CD14-positive monocyte (primary cell): Measurements from ENCODE around the gene FOXJ3. TPM values are rescaled to one million over a fixed set of nuclear protein-coding genes. Genes with fewer than 3 reads are reported as not detected.

ENCODE experiments used
- DNase-seq, 3 donors: peaks; one replicate each; pipeline ENCODE4 v3.0.0-alpha.2; 2011 to 2022
- H2AFZ ChIP-seq: 2 replicates; pipeline ENCODE4 v1.6.0; 2012; ENCODE audit warnings: mild to moderate bottlenecking, low read depth, low read length, inconsistent platforms; ENCODE audit not compliant: insufficient read depth, poor library complexity, severe bottlenecking
- H3K27ac ChIP-seq, 2 donors: 1 replicate in 1 of 2; 2 replicates in 1 of 2; pipeline ENCODE4 v1.5.1; 2012 to 2013; ENCODE audit warnings: low read length in 2 of 2, control low read depth in 1 of 2, inconsistent platforms in 1 of 2, low read depth in 1 of 2, mild to moderate bottlenecking in 1 of 2
- H3K27me3 ChIP-seq, 2 donors: one replicate each; pipeline versions ENCODE4 v1.6.0 to v1.6.1; 2011 to 2013; ENCODE audit warnings: low read length in 2 of 2; ENCODE audit not compliant: control insufficient read depth in 2 of 2, insufficient read depth in 2 of 2
- H3K36me3 ChIP-seq, 2 donors: replicated peaks in 1 of 2; 1 replicate in 1 of 2; 2 replicates in 1 of 2; pipeline versions ENCODE4 v1.5.1 to v1.6.1; 2012 to 2013; ENCODE audit warnings: low read length in 2 of 2, control low read depth in 1 of 2, inconsistent platforms in 1 of 2, mild to moderate bottlenecking in 1 of 2; ENCODE audit not compliant: insufficient read depth in 2 of 2, control insufficient read depth in 1 of 2
- H3K4me1 ChIP-seq, 2 donors: 1 replicate in 1 of 2; 2 replicates in 1 of 2; pipeline versions ENCODE4 v1.5.1 to v1.6.1; 2012 to 2013; ENCODE audit warnings: low read length in 2 of 2, control low read depth in 1 of 2, inconsistent platforms in 1 of 2, mild to moderate bottlenecking in 1 of 2, moderate library complexity in 1 of 2; ENCODE audit not compliant: insufficient read depth in 2 of 2, control insufficient read depth in 1 of 2
- H3K4me2 ChIP-seq: replicated peaks from 2 replicates; pipeline ENCODE3; 2012; ENCODE audit warnings: low read length, moderate library complexity, mild to moderate bottlenecking; ENCODE audit not compliant: poor library complexity, severe bottlenecking; ENCODE audit errors: extremely low read depth
- H3K4me3 ChIP-seq, 3 experiments: fragments of 200-600 bp in 1 of 3; sonication (generic) in 1 of 3; replicated peaks in 1 of 3; 1 replicate in 2 of 3; 2 replicates in 1 of 3; pipeline ENCODE4 v1.5.1; 2011 to 2013; ENCODE audit warnings: low read length in 3 of 3, mild to moderate bottlenecking in 3 of 3, control low read depth in 2 of 3, low read depth in 2 of 3, inconsistent platforms in 1 of 3, moderate library complexity in 1 of 3
- H3K79me2 ChIP-seq: 2 replicates; pipeline ENCODE4 v1.6.0; 2012; ENCODE audit warnings: mild to moderate bottlenecking, control low read depth, inconsistent platforms, low read length, moderate library complexity; ENCODE audit not compliant: insufficient read depth
- H3K9ac ChIP-seq: 2 replicates; pipeline ENCODE4 v1.6.0; 2017; ENCODE audit warnings: low read length, mild to moderate bottlenecking; ENCODE audit not compliant: insufficient read depth, poor library complexity, severe bottlenecking
- H3K9me3 ChIP-seq, 2 donors: replicated peaks in 1 of 2; 1 replicate in 1 of 2; 2 replicates in 1 of 2; pipeline versions ENCODE4 v1.5.1 to v1.6.1; 2012 to 2013; ENCODE audit warnings: low read length in 2 of 2, control low read depth in 1 of 2; ENCODE audit not compliant: control insufficient read depth in 1 of 2, insufficient read depth in 1 of 2
- H4K20me1 ChIP-seq: 2 replicates; pipeline ENCODE4 v1.6.0; 2012; ENCODE audit warnings: mild to moderate bottlenecking, low read length, control low read depth, moderate library complexity; ENCODE audit not compliant: insufficient read depth
- H3K27ac Mint-ChIP-seq, 7 donors: one replicate each; pipeline ENCODE4 v1.8.0; 2020; ENCODE audit warnings: mild to moderate bottlenecking in 7 of 7, mixed read lengths in 7 of 7, moderate library complexity in 6 of 7, inconsistent platforms in 2 of 7
- H3K27me3 Mint-ChIP-seq, 3 donors: one replicate each; pipeline ENCODE4 v1.8.0; 2021 to 2022; ENCODE audit warnings: low read depth in 3 of 3, mild to moderate bottlenecking in 3 of 3, mixed read lengths in 3 of 3, moderate library complexity in 3 of 3, inconsistent platforms in 1 of 3
- H3K36me3 Mint-ChIP-seq, 2 donors: one replicate each; pipeline ENCODE4 v1.8.0; 2020; ENCODE audit warnings: mixed read lengths in 2 of 2, inconsistent platforms in 1 of 2, mild to moderate bottlenecking in 1 of 2
- H3K4me1 Mint-ChIP-seq: one replicate; pipeline ENCODE4 v1.8.0; 2020; ENCODE audit warnings: mild to moderate bottlenecking, mixed read lengths
- H3K4me3 Mint-ChIP-seq, 2 donors: one replicate each; pipeline ENCODE4 v1.8.0; 2020; ENCODE audit warnings: mild to moderate bottlenecking in 2 of 2, mixed read lengths in 2 of 2, moderate library complexity in 1 of 2
- H3K9me3 Mint-ChIP-seq, 7 donors: one replicate each; pipeline ENCODE4 v1.8.0; 2020 to 2022; ENCODE audit warnings: mixed read lengths in 7 of 7, mild to moderate bottlenecking in 6 of 7, moderate library complexity in 6 of 7, inconsistent platforms in 2 of 7
- CTCF ChIP-seq: fragments of 200-600 bp; IDR thresholded peaks from one replicate; pipeline ENCODE4 v1.8.0; 2022; ENCODE audit warnings: antibody characterized with exemption, mild to moderate bottlenecking
- WGBS: methylation state at CpG from one replicate; pipeline ENCODE4 v1.1.5; 2013; ENCODE audit warnings: missing lambda C conversion rate; ENCODE audit not compliant: insufficient coverage; 5-methylcytosine and 5-hydroxymethylcytosine counted together
- intact Hi-C, 2 donors: fragments of 100-400 bp; cut with micrococcal nuclease; formaldehyde crosslinking; loops; one replicate each; pipeline versions ENCODE4 v1.15.0 to v1.15.1; 2023
- polyA plus RNA-seq, 3 donors: library from polyadenylated mRNA; depleted of rRNA in 1 of 3; unstranded in 2 of 3; stranded (reverse) in 1 of 3; fragments of 300-500 nt in 2 of 3; fragments of >200 nt in 1 of 3; fragmentation: Illumina TruSeq in 2 of 3; gene quantifications; 1 replicate in 2 of 3; 2 replicates in 1 of 3; pipeline ENCODE4 v1.2.3, GENCODE V29; 2012 to 2021

Gene FOXJ3
- polyA plus RNA-seq, 3 donors: 10.2 to 18.5 (median 18.4) TPM

- peaks cover 33% of the 10 kb centered on the region for H3K79me2 ChIP-seq
- H3K4me2 ChIP-seq: no peak overlapping the region
- peaks cover 17% of the 10 kb centered on the region for H3K4me1 Mint-ChIP-seq
- intact Hi-C loops: no loop called here
- no peak for TF ChIP-seq CTCF
- no peak for DNase-seq
- H4K20me1 ChIP-seq: peaks cover 62% of the 10 kb centered on the region
- H3K4me3 ChIP-seq: no peak overlapping the region
- no peak overlapping the region for H3K4me3 Mint-ChIP-seq
- no peaks in the 10 kb centered on the region for H3K4me1 ChIP-seq
- H3K9me3 Mint-ChIP-seq: no peaks in the 10 kb centered on the region
- no peaks in the 10 kb centered on the region for H3K27me3 ChIP-seq
- no peaks in the 10 kb centered on the region for H3K9me3 ChIP-seq
- no peaks in the 10 kb centered on the region for H3K27me3 Mint-ChIP-seq
- 94% methylated on average over 2 of the region's 2 CpGs for WGBS
- H3K27ac ChIP-seq: no peak overlapping the region
- H3K27ac Mint-ChIP-seq: no peak overlapping the region
- peaks cover 15 to 35% of the 10 kb centered on the region in 2 donors for H3K36me3 ChIP-seq
- H2AFZ ChIP-seq: no peak overlapping the region
- no peak overlapping the region for H3K9ac ChIP-seq
- H3K36me3 Mint-ChIP-seq: peaks cover 22 to 32% of the 10 kb centered on the region in 2 donors
Measured at GRCh38 chr1:42279055-42279454, 56.0 kb downstream of the FOXJ3 start.

GRCh38 chr1:42272920-42273319 lies 62.1 kb downstream of the FOXJ3 start:
- intact Hi-C loops: no loop called here
- Mint-ChIP-seq H3K36me3 (peaks cover 18 to 37% of the 10 kb centered on the region in 2 donors), H3K27me3 (no peaks in the 10 kb centered on the region), H3K4me3 (no peak overlapping the region), H3K9me3 (no peaks in the 10 kb centered on the region), H3K4me1 (peaks cover 2% of the 10 kb centered on the region), H3K27ac (peak overlapping the region in 1 of 7 donors; percentile 0)
- no peak for TF ChIP-seq CTCF
- Histone ChIP-seq H3K9me3 (no peaks in the 10 kb centered on the region), H3K27me3 (no peaks in the 10 kb centered on the region), H3K79me2 (peaks cover 59% of the 10 kb centered on the region), H3K36me3 (peaks cover 10 to 40% of the 10 kb centered on the region in 2 donors), H4K20me1 (peaks cover 56% of the 10 kb centered on the region), H2AFZ (no peak overlapping the region), H3K9ac (no peak overlapping the region), H3K4me3 (no peak overlapping the region), H3K27ac (no peak overlapping the region), H3K4me2 (no peak overlapping the region), H3K4me1 (no peaks in the 10 kb centered on the region)
- WGBS: no CpG with 5 or more reads among the region's 1 CpG
- DNase-seq: no peak
